ENCODE measurements around the gene ACOXL. TPM values are rescaled to one million over a fixed set of nuclear protein-coding genes. Genes with fewer than 3 reads are reported as not detected.

Gene ACOXL
- total RNA-seq, 4 donors from 2014 or later, result 1.2 to 10.6 (median 2.1) TPM

DNA sequence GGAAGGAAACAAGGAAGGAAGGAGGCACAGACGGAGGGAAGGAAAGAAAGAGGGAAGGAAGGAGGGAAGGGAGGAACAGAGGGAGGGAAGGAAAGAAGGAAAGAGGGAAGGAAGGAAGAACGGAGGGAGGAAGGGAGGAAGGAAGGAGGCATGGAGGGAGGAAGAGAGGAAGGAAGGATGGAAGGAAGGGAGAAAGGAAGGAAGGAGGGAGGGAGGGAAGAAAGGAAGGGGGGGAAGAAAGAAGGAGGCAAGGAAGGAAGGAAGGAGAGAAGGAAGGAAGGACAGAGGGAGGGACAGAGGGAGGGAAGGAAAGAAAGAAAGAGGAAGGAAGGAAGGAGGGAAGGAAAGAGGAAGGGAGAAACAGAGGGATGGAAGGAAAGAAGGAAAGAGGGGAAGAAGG, 7.6 kb upstream of the ACOXL start:
- Histone ChIP-seq H3K4me3 (replicated peaks in 1 of 3) (no peak overlapping the region), H3K9me3 (no peaks in the 10 kb centered on the region), H3K27ac (no peak overlapping the region), H3K4me1 (peaks cover 0 to 12% of the 10 kb centered on the region in 2 donors), H3K36me3 (no peaks in the 10 kb centered on the region), H3K27me3 (no peaks in the 10 kb centered on the region)
- no peak for DNase-seq
- intact Hi-C loops (cut with DNase I), result no loop called here
- TF ChIP-seq, protein P1, sequence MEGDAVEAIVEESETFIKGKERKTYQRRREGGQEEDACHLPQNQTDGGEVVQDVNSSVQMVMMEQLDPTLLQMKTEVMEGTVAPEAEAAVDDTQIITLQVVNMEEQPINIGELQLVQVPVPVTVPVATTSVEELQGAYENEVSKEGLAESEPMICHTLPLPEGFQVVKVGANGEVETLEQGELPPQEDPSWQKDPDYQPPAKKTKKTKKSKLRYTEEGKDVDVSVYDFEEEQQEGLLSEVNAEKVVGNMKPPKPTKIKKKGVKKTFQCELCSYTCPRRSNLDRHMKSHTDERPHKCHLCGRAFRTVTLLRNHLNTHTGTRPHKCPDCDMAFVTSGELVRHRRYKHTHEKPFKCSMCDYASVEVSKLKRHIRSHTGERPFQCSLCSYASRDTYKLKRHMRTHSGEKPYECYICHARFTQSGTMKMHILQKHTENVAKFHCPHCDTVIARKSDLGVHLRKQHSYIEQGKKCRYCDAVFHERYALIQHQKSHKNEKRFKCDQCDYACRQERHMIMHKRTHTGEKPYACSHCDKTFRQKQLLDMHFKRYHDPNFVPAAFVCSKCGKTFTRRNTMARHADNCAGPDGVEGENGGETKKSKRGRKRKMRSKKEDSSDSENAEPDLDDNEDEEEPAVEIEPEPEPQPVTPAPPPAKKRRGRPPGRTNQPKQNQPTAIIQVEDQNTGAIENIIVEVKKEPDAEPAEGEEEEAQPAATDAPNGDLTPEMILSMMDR (IDR thresholded peaks at IDR 0.05), result no peak
- no peak for TF ChIP-seq POLR2A (IDR thresholded peaks at IDR 0.05)
- 87 to 88% methylated on average over 2 of the region's 2 CpGs for WGBS, 2 donors

DNA sequence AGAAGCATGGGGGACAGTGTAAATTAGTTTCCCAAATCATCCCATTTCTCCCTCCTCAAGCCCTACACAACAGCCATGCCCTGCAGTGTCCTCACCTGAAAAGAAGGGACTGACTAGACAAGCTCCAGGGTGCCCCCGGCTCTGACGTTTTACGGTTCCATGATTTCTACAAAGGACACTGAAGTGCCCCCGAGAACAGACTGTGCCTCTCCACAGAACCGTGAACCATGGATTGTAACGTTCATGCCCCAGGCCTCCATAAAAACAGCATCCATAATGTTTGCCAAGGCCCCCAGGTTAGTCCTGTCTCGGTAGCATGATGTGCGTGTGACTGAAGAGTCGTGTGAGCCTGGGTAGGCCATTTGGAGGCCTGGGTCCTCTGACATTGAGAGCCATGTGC, 7.0 kb upstream of the ACOXL start:
- no peaks in the 10 kb centered on the region for H3K36me3 ChIP-seq
- H3K4me1 ChIP-seq, result peaks cover 0 to 12% of the 10 kb centered on the region in 2 donors
- 40 to 54% methylated on average over 9 of the region's 9 CpGs for WGBS, 2 donors
- DNase-seq, result peak; percentile 77 to 81
- TF ChIP-seq, protein P1 (IDR thresholded peaks at IDR 0.05), result no peak
- peak in 1 of 2 donors; percentile 20 for TF ChIP-seq POLR2A (IDR thresholded peaks at IDR 0.05)
- intact Hi-C loops (cut with DNase I), result no loop called here
- H3K27me3 ChIP-seq, result no peaks in the 10 kb centered on the region
- no peak overlapping the region for H3K27ac ChIP-seq
- no peaks in the 10 kb centered on the region for H3K9me3 ChIP-seq
- no peak overlapping the region for H3K4me3 ChIP-seq (replicated peaks in 1 of 3)

DNA sequence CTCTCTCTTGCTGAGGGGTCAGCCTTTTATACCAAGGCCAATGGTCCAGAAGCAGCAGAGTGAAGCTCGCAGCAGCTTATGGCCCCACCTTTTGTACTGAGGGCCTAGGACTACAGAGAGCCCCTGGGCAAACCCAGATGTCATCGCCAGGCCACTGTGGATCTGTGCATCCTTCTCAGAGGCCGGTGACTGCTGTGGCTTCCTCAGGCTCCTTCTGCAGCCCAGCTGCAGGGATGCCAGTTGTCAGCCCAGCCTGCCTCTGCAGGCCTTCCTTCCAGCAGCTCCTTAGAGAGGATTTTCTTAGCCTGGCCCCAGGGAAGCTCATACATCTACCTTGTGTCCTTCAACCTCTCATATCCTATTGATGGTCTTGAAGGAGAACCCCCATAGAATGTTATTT, 6.5 kb upstream of the ACOXL start:
- no peak overlapping the region for H3K27ac ChIP-seq
- TF ChIP-seq, protein P1 (IDR thresholded peaks at IDR 0.05), result no peak
- TF ChIP-seq POLR2A (IDR thresholded peaks at IDR 0.05), result no peak
- intact Hi-C loops (cut with DNase I), result no loop called here
- 95 to 100% methylated on average over 2 to 3 of the region's 3 CpGs for WGBS, 2 donors
- H3K4me1 ChIP-seq, result peaks cover 0 to 12% of the 10 kb centered on the region in 2 donors
- H3K27me3 ChIP-seq, result no peaks in the 10 kb centered on the region
- no peaks in the 10 kb centered on the region for H3K36me3 ChIP-seq
- H3K4me3 ChIP-seq (replicated peaks in 1 of 3), result no peak overlapping the region
- no peak for DNase-seq
- no peaks in the 10 kb centered on the region for H3K9me3 ChIP-seq

DNA sequence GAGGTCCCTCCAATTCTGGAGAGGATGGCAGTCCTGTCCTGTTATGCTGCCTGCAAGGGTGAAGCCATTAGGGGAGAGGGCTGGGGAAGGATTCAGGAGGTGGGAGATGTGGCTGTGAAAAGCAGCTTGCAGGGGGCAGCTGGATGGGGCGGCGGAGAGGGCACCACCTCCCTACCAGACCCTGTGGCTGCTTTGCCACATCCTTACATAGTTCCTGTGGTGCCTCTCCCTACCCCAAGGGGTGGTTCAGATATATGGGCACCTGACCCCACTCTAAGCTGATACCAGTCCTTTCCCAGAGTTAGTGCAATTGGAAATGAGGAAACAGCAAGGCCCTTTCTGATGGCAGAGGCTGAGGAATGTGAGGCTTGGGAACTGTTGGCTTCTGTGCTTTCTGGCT, 6.1 kb upstream of the ACOXL start:
- no peak for DNase-seq
- 90% methylated on average over 2 of the region's 2 CpGs for WGBS, 2 donors

DNA sequence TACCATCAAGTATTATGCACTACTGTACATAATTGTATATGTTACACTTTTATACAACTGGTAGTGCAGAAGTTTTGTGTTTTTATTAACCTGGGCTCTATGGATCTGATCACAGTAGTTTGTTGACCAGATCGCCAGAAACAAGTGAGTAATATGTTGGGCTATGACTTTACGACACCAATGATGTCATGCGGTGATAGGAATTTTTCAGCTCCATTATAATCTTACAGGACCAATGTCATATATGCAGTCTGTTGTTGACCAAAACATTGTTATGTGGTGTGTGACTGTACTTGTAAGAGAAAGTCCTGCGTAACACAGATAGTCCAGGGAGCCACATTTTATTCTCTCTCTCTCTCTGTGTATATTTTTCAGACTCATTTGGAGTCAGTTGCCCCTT, 4.5 kb upstream of the ACOXL start:
- no peaks in the 10 kb centered on the region for H3K9me3 ChIP-seq
- H3K27ac ChIP-seq, result no peak overlapping the region
- H3K27me3 ChIP-seq, result peaks cover 3% of the 10 kb centered on the region
- intact Hi-C loops (cut with DNase I), result no loop called here
- no peak overlapping the region for H3K4me3 ChIP-seq (replicated peaks in 1 of 3)
- TF ChIP-seq, protein P1 (IDR thresholded peaks at IDR 0.05), result no peak
- TF ChIP-seq POLR2A (IDR thresholded peaks at IDR 0.05), result no peak
- H3K4me1 ChIP-seq, result peaks cover 7 to 17% of the 10 kb centered on the region in 2 donors
- DNase-seq, result no peak
- H3K36me3 ChIP-seq, result no peaks in the 10 kb centered on the region
- 91 to 98% methylated on average over 4 of the region's 4 CpGs for WGBS, 2 donors

More for the DNA sequence above, 6.1 kb upstream of the ACOXL start:
- Histone ChIP-seq H3K27ac (no peak overlapping the region), H3K9me3 (no peaks in the 10 kb centered on the region), H3K27me3 (no peaks in the 10 kb centered on the region), H3K4me3 (replicated peaks in 1 of 3) (no peak overlapping the region), H3K4me1 (peaks cover 0 to 12% of the 10 kb centered on the region in 2 donors), H3K36me3 (no peaks in the 10 kb centered on the region)
- TF ChIP-seq POLR2A (IDR thresholded peaks at IDR 0.05), result no peak
- TF ChIP-seq, protein P1 (IDR thresholded peaks at IDR 0.05), result no peak
- intact Hi-C loops (cut with DNase I), result no loop called here
